RWPE2 (cell line): ENCODE data around the gene KANK4.

Source experiments
- ATAC-seq: fragments of 200-7000 bp; cut with Tn5 transposase; 3 replicates; pipeline ENCODE4 v1.9.1; 2021; ENCODE audit warnings: low read depth
- DNase-seq: peaks from one replicate; pipeline ENCODE4 v3.0.0-alpha.2; 2020; ENCODE audit warnings: low spot score
- H3K27ac ChIP-seq: fragments of 450-650 bp; 2 replicates; pipeline ENCODE4 v1.5.1; 2017; ENCODE audit warnings: mild to moderate bottlenecking; ENCODE audit not compliant: poor library complexity, severe bottlenecking
- H3K27me3 ChIP-seq: fragments of 250-450 bp; sonication (Bioruptor Pico); 2 replicates; pipeline ENCODE4 v1.5.1; 2021; ENCODE audit warnings: mild to moderate bottlenecking, moderate library complexity; ENCODE audit not compliant: insufficient read depth, poor library complexity, severe bottlenecking
- H3K36me3 ChIP-seq: fragments of 250-450 bp; sonication (Bioruptor Pico); 2 replicates; pipeline ENCODE4 v1.5.1; 2020; ENCODE audit warnings: low read depth, mild to moderate bottlenecking, moderate library complexity
- H3K4me1 ChIP-seq: fragments of 250-450 bp; sonication (Bioruptor Pico); 2 replicates; pipeline ENCODE4 v1.5.1; 2021; ENCODE audit warnings: mild to moderate bottlenecking, moderate library complexity; ENCODE audit not compliant: insufficient read depth, poor library complexity, severe bottlenecking
- H3K4me3 ChIP-seq: fragments of 250-450 bp; sonication (Bioruptor Pico); 2 replicates; pipeline ENCODE4 v1.5.1; 2021; ENCODE audit warnings: mild to moderate bottlenecking, moderate library complexity; ENCODE audit not compliant: severe bottlenecking
- H3K9me3 ChIP-seq: fragments of 250-450 bp; sonication (Bioruptor Pico); 2 replicates; pipeline ENCODE4 v1.5.1; 2021; ENCODE audit warnings: mild to moderate bottlenecking, moderate library complexity; ENCODE audit not compliant: severe bottlenecking
- TF ChIP-seq, protein P1 (sequence below): fragments of 450-650 bp; IDR thresholded peaks from one replicate; pipeline ENCODE4 v1.5.1; 2017; ENCODE audit warnings: mild to moderate bottlenecking, moderate library complexity; ENCODE audit not compliant: poor library complexity, severe bottlenecking

The KANK4 gene

GRCh38 chr1:62208970-62209369 lies 110.3 kb downstream of the KANK4 start:
- ATAC-seq: no peak
- Histone ChIP-seq H3K27me3 (no peaks in the 10 kb centered on the region), H3K36me3 (no peaks in the 10 kb centered on the region), H3K4me1 (peaks cover 5% of the 10 kb centered on the region), H3K4me3 (no peak overlapping the region), H3K9me3 (peaks cover 11% of the 10 kb centered on the region), H3K27ac (no peak overlapping the region)
- TF ChIP-seq, protein P1, sequence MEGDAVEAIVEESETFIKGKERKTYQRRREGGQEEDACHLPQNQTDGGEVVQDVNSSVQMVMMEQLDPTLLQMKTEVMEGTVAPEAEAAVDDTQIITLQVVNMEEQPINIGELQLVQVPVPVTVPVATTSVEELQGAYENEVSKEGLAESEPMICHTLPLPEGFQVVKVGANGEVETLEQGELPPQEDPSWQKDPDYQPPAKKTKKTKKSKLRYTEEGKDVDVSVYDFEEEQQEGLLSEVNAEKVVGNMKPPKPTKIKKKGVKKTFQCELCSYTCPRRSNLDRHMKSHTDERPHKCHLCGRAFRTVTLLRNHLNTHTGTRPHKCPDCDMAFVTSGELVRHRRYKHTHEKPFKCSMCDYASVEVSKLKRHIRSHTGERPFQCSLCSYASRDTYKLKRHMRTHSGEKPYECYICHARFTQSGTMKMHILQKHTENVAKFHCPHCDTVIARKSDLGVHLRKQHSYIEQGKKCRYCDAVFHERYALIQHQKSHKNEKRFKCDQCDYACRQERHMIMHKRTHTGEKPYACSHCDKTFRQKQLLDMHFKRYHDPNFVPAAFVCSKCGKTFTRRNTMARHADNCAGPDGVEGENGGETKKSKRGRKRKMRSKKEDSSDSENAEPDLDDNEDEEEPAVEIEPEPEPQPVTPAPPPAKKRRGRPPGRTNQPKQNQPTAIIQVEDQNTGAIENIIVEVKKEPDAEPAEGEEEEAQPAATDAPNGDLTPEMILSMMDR: no peak
- no peak for DNase-seq

- H3K27ac ChIP-seq: no peak overlapping the region
- TF ChIP-seq, protein P1: no peak
- no peak overlapping the region for H3K4me3 ChIP-seq
- H3K36me3 ChIP-seq: no peaks in the 10 kb centered on the region
- ATAC-seq (no peak), DNase-seq (no peak)
- peaks cover 5% of the 10 kb centered on the region for H3K4me1 ChIP-seq
- H3K27me3 ChIP-seq: no peaks in the 10 kb centered on the region
- H3K9me3 ChIP-seq: peaks cover 11% of the 10 kb centered on the region
Measured at GRCh38 chr1:62208087-62208486, 111.1 kb downstream of the KANK4 start.

- Histone ChIP-seq H3K4me3 (no peak overlapping the region), H3K27ac (no peak overlapping the region), H3K4me1 (peaks cover 5% of the 10 kb centered on the region), H3K9me3 (peaks cover 11% of the 10 kb centered on the region), H3K27me3 (no peaks in the 10 kb centered on the region), H3K36me3 (no peaks in the 10 kb centered on the region)
- TF ChIP-seq, protein P1: no peak
- DNase-seq (no peak), ATAC-seq (no peak)
Measured at GRCh38 chr1:62207187-62207586, 112.0 kb downstream of the KANK4 start.

- no peak overlapping the region for H3K27ac ChIP-seq
- no peaks in the 10 kb centered on the region for H3K4me1 ChIP-seq
- no peak overlapping the region for H3K4me3 ChIP-seq
- DNase-seq (no peak), ATAC-seq (no peak; the same call in 2 of the 3 replicates)
- H3K27me3 ChIP-seq: no peaks in the 10 kb centered on the region
- no peaks in the 10 kb centered on the region for H3K36me3 ChIP-seq
- TF ChIP-seq, protein P1: no peak
- H3K9me3 ChIP-seq: no peaks in the 10 kb centered on the region
Measured at GRCh38 chr1:62198781-62199125, 120.5 kb downstream of the KANK4 start.

DNA sequence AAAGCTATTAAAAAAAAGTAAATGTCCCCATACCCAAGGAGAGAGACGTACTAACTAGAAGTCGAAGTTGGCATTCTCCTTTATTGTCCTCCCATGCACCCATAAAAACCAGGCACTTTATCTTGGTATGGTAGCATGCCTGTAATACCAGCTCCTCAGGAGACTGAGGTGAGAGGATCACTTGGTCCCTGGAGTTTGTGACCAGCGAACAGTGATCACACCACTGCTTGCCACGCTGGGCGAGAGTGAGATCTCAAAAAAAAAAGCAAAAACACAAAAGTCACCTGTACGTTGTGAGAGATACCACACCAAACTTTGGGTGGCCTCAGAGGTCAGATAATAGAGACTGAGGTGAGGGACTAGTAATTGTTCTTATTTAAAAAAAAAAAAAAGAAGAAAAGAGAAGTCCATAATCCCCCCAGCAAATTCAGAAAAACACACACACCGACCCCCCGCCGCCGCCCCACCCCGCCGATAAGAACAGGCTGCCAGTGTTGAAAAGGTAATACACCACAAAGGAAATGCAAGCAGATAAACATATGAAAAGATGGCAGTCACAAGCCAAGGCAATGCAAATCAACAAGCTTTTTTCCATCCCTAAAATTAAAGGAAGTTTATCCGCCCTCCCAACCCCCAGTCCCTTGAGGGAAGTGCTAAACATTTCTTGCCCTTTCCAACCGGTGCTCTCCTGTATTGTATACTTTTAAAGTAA lies 121.0 kb downstream of the KANK4 start:
- H3K27me3 ChIP-seq: no peaks in the 10 kb centered on the region
- ATAC-seq: no peak
- no peaks in the 10 kb centered on the region for H3K36me3 ChIP-seq
- H3K9me3 ChIP-seq: no peaks in the 10 kb centered on the region
- TF ChIP-seq, protein P1: no peak
- H3K4me3 ChIP-seq: no peak overlapping the region
- no peaks in the 10 kb centered on the region for H3K4me1 ChIP-seq
- no peak for DNase-seq
- no peak overlapping the region for H3K27ac ChIP-seq
